ENCODE measurements around the gene LTBP2.

- TF ChIP-seq CTCF (IDR thresholded peaks at IDR 0.05; ENCODE audit: low read length): no peak
- no peak for TF ChIP-seq EZH2 (optimal IDR thresholded peaks at IDR 0.05; ENCODE audit: low read depth, low read length)
Observed at GRCh38 chr14:74462993-74463392, 149.0 kb downstream of the LTBP2 start.

Measured in MM.1S (cell line).